ENCODE results near the gene RDH11. TPM values are rescaled to one million over a fixed set of nuclear protein-coding genes. Genes with fewer than 3 reads are reported as not detected.

RDH11 gene
- 10 to 100 TPM; 19.1 to 90.1 (median 39.0) TPM for total RNA-seq

GRCh38 chr14:67695394-67695949 lies at the start of gene RDH11:
Gene RDH11 (minus strand): TSS chr14:67695764. CDS start chr14:67695703, 61 bp downstream.
- DNase-seq, result peak; percentile 80 to 86
- Histone ChIP-seq H3K36me3 (no peaks in the 10 kb centered on the region), H3K27me3 (no peaks in the 10 kb centered on the region), H3K9me3 (no peaks in the 10 kb centered on the region), H3K27ac (peak within 1 kb of the TSS; percentile 70 to 79), H3K4me1 (peaks cover 0 to 3% of the 10 kb centered on the region in 2 donors), H3K4me3 (peak within 1 kb of the TSS; percentile 69 to 86)
- peak; percentile 73 to 81 for TF ChIP-seq POLR2A (IDR thresholded peaks at IDR 0.05)
- no peak for TF ChIP-seq CTCF (IDR thresholded peaks at IDR 0.05)
- intact Hi-C loops (cut with DNase I; ENCODE audit: low total_unique reads), result no loop called here

- no peaks in the 10 kb centered on the region for H3K9me3 ChIP-seq
- no peak overlapping the region for H3K27ac ChIP-seq
- intact Hi-C loops (cut with DNase I; ENCODE audit: low total_unique reads), result no loop called here
- DNase-seq, result no peak
- no peaks in the 10 kb centered on the region for H3K36me3 ChIP-seq
- H3K4me1 ChIP-seq, result no peaks in the 10 kb centered on the region
- H3K4me3 ChIP-seq, result no peak overlapping the region
- no peak for TF ChIP-seq POLR2A (IDR thresholded peaks at IDR 0.05)
- TF ChIP-seq CTCF (IDR thresholded peaks at IDR 0.05), result no peak
- H3K27me3 ChIP-seq, result no peaks in the 10 kb centered on the region
Measured at GRCh38 chr14:67744046-67744445, 48.5 kb upstream of the RDH11 start.

- Histone ChIP-seq H3K27ac (peak overlapping the region in 1 of 2 donors; percentile 7), H3K4me3 (no peak overlapping the region), H3K9me3 (no peaks in the 10 kb centered on the region), H3K27me3 (no peaks in the 10 kb centered on the region), H3K36me3 (no peaks in the 10 kb centered on the region), H3K4me1 (no peaks in the 10 kb centered on the region)
- TF ChIP-seq CTCF (IDR thresholded peaks at IDR 0.05) (no peak), POLR2A (IDR thresholded peaks at IDR 0.05) (no peak)
- peak; percentile 67 to 81 for DNase-seq
- intact Hi-C loops (cut with DNase I; ENCODE audit: low total_unique reads), result no loop called here
Measured at GRCh38 chr14:67738740-67739504, 43.4 kb upstream of the RDH11 start.

- DNase-seq, result no peak
- no peaks in the 10 kb centered on the region for H3K36me3 ChIP-seq
- intact Hi-C loops (cut with DNase I; ENCODE audit: low total_unique reads), result no loop called here
- no peaks in the 10 kb centered on the region for H3K9me3 ChIP-seq
- H3K4me1 ChIP-seq, result no peaks in the 10 kb centered on the region
- TF ChIP-seq CTCF (IDR thresholded peaks at IDR 0.05) (no peak), POLR2A (IDR thresholded peaks at IDR 0.05) (no peak)
- H3K27ac ChIP-seq, result no peak overlapping the region
- no peaks in the 10 kb centered on the region for H3K27me3 ChIP-seq
- no peak overlapping the region for H3K4me3 ChIP-seq
Measured at GRCh38 chr14:67736771-67737170, 41.2 kb upstream of the RDH11 start.
